Glomerular visceral epithelial cell (primary cell): ENCODE measurements around the gene THEMIS2.
"Not testable (repeated sequence)": the region's sequence is repeated elsewhere in the genome, so short reads cannot be mapped to it uniquely, and the experiment has no call there.

ENCODE experiments used
- DNase-seq: peaks from one replicate; pipeline ENCODE4 v3.0.0-alpha.2; 2016; ENCODE audit errors: extremely low spot score

The THEMIS2 gene

DNA sequence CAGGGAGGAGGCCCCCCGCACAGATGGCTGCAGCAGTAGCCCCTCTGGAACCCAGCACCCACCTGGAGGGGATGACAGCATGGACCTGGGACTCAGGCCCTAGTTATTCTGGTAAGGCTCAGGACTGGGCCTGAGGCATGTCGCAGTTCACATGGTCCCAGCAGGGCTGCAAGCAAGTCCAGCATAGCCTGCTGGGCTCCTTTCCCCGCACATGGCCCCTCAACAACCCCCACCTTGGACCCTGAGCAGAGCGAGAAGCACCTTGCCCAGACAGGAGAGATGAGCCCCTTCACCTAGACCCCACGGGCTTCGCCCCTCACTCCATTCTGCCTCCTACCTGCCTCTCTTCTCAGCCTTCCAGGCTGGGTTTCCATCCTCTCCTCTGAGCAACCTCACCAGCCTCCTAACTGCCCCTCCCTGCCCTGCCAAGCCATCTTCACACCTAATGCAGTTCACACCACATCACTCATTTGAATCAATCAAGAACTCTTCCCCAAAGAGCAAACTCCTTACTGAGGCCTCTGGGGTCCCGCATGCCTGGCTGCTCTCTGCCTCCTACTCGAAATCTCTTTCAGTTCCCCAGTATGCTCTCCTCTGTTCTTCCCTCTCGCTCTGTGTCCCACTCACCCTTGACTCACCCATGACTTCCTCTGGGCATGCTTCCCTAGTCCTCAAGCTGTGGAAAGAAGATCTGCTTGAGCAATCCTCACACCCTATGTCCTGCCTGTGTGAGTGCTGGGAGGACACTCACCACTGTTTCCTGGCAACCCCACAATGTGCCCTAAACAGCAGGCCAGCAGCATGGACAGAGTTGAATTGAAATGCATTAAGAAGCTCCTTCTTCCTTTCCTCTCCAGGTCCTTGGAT lies 9.4 kb upstream of the THEMIS2 start:
- peak; percentile 97 for DNase-seq

DNA sequence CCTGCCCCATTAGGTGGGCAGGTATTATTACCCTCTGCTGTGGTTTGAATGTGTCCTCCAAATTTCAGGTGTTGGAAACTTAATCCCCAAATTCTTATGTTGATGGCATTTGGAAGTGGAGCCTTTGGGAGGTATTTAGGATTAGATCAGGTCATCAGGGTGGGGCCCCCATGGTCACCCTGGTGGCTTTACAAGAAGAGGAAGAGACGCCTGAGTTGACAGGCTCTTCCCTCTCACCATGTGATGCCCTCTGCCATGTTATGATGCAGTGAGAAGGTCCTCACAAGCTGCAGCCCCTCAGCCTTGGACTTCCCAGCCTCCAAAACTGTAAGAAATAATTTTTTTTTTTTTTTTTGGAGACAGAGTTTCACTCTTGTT lies 8.8 kb upstream of the THEMIS2 start:
- no peak for DNase-seq

DNA sequence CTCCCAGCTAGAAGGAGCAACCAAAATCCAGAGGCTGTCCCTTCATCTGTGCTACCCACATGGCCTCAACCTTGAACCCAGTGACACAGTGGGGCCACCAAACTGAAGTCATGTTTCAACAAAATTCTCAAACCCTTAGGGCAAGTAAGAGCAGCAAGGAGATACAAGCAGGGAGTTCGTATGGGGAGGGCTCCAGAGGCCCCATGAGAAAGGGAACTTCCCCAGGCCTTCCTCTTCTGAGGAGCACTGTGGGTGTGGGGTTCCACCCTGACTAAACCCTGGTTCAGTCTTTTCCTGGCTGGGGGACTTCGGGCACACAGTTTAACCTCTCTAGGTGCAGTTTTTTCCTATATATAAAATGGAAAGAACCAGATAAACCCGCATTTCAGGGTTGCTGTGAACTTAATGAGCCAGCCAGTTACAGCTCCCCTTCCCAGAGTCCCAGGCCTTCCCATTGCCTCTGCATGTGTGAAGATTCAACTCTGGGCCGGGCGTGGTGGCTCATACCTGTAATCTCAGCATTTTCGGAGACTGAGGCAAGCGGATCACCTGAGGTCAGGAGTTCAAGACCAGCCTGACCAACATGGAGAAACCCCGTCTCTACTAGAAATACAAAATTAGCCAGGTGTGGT lies 8.0 kb upstream of the THEMIS2 start:
- no peak for DNase-seq

DNA sequence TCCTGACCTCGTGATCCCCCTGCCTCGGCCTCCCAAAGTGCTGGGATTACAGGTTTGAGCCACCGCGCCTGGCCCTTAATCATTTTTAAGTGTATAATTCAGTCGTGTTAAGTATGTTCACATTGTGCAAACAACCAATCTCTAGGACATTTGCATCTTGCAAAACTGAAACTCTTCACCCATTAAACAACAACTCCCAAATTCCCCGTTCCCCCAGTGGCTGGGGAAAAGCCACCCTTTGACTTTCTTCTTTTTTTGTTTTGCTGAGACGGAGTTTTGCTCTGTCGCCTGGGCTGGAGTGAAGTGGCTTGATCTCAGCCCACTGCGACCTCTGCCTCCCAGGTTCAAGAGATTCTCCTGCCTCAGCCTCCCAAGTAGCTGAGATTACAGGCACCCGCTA lies 6.5 kb upstream of the THEMIS2 start:
- no peak for DNase-seq

DNA sequence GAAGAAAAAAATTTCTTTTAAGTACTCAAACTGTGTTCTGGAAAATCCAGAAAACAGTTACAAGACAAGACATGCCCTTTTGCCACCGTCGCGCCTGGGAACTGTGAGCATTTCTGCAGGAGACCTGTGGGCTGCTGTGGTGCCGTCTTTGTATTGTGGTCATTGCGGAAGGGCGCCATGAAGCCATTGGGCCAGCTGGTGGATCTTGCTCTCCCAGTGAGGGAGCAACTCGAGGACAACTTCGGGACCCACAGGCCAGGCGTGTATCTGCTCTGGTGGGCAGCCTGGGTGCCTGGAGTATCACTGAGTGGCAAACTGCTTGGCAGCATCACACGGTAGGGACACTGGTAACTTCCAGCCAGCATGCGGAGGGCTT lies 3.8 kb upstream of the THEMIS2 start:
- DNase-seq = no peak

DNA sequence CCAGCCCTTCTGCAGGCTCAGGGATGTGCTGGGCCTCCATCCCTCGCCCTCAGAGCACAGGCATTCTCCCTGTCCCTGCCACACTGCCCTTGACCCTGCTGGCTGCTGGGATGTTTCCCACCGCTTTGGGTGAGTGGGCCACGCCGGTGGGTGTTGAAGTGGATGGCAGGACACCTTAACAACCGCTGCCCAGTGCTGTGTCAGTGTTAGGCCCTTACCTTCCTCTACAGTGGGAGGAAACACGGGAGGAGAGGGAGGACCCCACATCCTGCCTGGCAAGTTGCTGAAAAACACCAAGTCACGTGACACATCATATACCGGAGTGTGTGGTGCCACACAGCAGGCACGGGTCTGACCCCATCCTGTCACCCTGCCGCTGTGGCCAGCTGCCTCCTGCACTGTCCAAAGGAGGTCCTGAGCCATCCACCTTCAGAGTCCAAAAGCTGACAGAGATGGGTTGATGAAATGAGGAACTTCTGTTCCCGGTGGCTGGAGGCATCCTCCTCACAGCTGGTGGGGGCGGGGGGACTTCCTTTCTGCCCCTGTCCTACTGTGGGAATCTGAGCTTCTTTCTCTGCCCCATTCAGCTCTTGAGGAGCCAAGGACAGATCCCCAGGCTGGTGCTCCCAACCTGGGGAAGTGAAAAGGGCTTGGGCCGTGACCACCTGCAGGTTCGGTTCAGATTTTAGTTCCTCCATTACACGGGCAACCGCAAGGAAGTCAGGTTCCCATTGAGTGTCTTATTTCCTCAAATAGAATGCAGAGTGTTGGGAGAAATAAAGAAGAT lies 3.2 kb upstream of the THEMIS2 start:
- DNase-seq = no peak

DNA sequence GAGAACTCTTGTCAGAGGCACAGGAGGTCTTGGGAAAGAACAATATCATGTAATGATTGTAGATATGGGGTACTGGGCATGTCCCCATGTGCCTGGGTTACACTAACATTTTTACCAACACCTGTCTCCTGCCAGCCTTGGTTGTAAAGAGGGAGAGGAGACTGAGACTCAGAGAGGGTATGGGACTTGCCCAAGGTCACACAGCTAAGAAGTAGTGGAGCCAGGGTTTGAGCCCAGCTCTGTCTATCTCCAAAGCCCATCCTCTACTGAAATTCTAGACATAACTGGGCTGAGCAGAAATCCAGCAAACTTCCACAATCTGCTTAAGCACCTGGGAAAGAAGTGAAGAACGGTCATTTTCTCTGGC lies 2.6 kb upstream of the THEMIS2 start:
- DNase-seq = no peak

DNA sequence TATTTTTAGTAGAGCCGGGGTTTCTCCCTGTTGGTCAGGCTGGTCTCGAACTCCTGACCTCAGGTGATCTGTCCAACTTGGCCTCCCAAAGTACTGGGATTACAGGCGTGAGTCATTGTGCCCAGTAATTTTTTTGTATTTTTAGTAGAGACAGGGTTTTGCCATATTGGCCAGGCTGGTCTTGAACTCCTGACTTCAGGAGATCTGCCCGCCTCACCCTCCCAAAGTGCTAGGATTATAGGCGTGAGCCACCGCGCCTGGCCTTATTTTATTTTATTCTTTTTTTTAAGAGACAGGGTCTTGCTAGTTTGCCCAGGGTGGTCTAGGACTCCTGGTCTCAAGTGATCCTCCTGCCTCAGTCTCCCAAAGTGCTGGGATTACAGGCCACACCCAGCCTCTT lies 1.3 kb upstream of the THEMIS2 start:
- not testable (repeated sequence) for DNase-seq

DNA sequence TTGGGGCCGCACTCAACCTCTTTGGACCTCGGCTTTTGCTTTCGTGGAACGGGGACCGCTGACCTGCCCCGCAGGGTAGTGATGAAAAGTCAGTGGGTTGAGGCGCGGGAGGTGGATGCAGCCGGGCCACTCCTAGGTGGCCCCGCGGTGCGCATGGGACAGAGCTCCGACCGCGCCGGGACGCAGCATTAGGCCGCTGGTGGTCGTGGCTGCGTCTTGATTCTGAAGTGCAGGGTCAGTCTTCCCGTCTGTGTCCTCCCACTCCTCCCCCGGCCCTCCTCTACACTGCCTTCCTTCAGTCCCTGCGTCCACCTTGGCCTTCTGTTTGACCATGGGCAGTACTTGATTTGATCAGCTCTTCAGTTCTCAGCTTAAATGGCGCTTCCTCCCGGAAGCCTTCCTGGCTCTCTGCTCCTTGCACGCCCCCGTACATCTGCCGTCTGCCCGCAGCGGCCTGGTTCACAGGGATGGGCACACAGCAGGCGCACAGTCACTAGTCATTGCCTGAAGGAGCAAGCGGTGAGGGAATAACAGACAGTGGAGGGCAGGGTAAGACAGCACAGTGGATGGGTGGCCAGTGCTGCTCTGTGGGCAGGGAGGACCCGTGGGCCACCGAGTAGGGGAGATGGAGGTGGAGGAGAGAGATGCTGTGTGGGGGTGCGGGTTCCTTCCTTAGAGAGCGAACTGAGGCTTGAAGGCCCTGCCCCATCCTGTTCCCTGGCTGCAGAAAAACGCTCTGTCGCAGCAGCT lies 633 bp downstream of the THEMIS2 start:
- no peak for DNase-seq

DNA sequence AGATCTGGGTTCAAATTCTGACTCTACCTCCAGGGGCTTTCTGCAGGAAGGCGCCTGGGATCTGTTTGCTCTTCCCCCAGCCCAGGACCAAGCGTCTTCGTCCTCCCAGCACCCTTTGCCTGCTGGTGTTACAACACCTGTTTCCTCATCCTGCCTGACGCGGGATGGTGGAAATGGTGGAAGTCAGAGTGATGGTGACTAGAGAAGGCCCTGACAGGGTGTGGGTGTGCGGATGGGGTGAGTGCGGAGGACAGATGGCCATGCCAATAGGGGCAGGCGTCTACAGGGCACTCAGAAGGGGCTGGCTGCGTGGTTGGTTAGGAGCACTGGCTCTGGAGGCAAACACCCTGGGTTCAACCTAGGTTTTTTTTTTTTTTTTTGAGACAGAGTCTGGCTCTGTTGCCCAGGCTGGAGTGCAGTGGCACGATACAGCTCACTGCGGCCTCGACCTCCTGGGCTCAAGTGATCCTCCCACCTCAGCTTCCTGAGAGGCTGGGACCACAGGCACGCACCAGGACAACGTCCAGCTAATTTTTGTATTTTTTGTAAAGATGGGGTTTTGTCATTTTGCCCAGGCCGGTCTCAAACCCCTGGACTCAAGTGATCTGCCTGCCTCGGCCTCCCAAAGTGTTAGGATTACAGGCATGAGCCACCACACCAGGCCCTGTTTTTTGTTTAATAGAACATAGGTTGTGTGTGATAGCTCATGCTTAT lies 1.5 kb downstream of the THEMIS2 start:
- no peak for DNase-seq

DNA sequence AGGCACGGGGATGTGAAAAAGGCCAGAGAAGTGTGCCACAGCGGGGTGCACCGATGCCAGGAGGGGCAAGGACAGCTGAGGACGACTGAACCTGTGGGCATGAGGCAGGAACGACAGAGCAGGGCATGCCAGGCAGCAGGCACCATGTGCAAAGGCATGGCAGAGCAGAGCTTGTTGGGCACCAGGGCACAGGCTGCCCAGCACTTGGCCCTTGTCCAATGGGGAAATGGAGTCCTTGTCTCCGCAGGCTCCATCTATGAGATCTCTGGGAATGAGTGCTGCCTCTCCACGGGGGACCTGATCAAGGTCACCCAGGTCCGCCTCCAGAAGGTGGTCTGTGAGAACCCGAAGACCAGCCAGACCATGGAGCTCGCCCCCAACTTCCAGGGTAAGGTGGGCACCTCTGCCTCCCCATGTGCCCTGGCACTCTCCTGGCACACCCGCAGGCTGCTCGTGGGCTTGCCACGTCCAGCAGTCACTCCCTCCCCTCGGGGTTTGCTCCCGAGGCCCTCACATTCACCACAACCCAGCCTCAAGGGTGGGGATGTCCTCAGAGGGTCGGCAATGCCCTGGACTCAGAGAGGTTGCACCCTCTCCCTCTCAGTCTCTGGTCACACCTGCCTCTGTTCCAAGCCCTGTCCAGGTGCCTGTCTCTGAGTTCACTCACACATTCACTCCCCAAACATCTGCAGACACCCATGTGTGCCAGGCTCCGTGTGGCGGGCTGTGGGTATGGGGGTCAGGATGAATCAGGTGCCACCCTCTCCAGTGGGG lies 4.2 kb downstream of the THEMIS2 start:
- DNase-seq = no peak

DNA sequence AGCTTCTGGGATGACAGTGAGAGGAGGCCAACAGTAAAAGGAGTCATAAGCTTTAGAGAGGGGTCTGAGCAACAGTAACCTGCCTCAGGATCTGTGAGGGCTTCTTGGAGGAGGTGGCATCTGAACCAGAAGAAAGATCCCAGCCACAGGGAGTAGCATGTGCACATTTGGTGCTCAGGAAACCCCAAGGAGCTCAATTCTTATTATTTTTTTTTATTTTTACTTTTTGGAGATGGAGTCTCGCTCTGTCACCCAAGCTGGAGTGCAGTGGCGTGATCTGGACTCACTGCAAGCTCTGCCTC lies 4.7 kb downstream of the THEMIS2 start:
- DNase-seq = no peak

DNA sequence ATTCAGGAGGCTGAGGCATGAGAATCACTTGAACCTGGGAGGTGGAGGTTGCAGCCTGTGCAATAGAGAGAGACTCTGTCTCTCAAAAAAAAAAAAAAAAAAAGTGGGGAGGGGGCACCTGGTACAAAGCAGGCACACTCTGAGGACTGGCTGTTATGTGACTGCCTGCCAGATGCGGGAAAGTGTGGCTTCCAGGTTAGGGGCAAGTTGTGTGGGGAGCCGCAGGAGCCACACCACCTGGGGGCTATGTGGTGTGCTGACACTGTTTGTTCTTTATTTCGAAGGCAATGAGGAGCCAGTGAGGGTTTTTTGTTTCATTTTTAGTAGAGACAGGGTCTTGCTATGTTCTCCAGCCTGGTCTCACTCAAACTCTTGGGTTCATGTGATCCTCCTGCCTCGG lies 5.7 kb downstream of the THEMIS2 start:
- no peak for DNase-seq

DNA sequence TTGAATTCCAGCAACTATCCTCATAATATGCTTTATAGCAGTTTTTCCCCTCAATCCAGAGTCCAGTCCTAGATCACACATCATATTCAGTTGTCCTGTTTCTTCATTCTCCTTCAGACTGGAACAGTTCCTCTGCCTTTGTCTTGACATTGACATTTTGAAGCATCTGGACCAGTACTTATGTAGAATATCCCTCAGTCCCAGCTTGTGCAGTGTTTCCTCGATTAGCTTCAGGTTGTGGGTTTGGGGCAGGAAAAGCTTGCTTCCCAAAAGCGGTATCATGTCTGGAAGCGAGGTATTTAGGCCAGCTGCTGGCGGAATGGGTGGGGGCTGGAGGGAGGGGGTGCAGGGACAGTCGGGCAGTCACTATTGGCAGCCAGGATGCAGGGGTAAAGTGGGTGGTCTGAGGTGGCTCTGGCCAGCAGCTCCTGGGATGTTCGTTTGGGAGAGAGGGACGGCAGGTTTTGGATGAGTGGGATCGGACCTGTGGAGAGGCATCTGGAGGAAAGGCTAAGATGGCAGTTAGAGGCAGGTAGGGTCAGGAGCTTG lies 6.5 kb downstream of the THEMIS2 start:
- no peak for DNase-seq

DNA sequence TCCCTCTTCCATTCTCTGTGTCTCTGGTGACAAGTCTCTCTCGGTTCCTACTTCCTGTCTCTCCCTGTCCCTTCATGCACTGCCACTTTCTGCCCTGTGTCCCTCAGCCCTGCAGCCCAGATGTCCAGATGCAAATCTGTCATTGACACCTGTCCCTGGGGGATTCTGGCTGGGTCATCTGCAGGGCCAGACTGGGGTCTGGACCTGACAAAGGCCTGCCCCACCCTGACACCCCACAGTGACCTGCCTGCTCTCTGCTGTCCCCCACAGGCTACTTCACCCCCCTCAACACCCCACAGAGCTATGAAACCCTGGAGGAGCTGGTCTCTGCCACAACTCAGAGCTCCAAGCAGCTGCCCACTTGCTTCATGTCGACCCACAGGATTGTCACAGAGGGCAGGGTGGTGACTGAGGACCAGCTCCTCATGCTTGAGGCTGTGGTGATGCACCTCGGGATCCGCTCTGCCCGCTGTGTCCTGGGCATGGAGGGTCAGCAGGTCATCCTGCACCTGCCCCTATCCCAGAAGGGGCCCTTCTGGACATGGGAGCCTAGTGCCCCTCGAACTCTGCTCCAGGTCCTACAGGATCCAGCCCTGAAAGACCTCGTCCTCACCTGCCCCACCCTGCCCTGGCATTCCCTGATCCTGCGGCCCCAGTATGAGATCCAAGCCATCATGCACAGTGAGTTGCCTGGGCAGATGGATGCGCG lies 7.2 kb downstream of the THEMIS2 start:
- DNase-seq = no peak

DNA sequence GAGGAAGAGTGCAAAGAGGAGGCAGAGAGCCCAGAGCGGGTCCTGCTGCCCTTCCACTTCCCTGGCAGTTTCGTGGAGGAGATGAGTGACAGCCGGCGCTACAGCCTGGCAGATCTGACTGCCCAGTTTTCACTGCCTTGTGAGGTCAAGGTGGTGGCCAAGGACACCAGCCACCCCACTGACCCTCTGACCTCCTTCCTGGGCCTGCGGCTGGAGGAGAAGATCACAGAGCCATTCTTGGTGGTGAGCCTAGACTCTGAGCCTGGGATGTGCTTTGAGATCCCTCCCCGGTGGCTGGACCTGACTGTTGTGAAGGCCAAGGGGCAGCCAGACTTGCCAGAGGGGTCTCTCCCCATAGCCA lies 10.2 kb downstream of the THEMIS2 start:
- no peak for DNase-seq

DNA sequence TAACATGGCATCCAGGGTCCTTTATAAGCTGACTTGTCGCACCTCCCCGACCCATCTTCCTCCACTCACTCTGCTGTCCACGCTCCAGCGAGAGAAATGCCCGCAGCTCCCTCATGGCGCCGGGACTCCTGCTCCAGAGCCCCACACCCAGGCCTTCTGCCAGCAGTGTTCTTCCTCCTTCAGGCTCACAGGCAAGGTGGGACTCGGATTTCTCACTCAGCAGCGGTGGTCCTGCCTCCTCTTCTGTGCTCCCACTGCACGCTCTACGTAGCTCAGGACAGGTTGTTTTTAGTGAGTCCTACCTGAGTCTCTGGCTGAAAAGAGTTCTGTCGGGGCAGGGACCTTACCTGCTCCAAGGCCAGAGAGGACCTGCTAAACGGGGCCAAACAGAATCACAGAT lies 11.2 kb downstream of the THEMIS2 start:
- no peak for DNase-seq

DNA sequence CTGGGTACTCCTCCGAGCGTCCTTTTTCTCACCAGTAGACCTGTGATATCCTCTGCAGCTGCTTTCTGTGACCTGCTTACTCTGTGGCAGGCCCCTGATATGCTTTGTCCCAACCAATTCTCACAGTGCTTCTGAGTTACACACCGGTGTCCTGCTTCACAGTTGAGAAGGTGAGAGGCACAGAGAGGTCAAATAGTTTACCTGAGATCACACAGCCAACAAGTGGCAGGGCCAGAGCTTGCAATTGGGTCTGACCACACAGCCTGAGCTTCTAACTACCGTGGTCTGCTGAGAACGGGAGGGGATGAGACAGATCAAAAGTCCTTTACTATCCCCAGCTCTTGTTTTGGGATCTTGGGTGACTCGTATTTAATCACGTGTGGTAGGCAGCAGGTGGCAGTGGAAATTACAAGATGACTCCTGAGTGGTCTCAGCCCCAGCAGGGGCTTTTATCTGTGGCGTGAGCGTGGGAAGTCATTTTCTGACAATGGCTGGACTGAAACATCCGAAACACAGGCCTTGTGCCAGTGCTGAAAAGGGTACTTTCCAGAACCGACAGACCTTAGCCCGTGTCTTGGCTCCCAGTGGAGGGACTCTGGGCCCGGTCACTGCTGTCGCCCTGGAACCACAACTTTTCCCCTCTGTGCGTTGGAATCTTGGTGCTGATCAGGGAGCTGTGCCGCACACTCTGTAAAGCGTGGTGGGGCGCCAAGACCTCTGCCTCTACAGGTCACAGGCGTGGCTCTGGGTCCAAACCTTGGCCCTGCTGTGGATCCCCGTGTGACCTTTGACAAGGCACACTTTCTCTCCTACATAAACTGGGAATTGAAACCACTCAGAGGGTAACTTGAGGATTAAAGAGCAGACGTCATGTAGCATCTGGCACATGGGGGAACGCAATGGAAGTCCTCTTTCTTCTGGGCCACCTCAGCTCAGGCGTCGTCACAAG lies 11.9 kb downstream of the THEMIS2 start:
- peak; percentile 11 for DNase-seq

DNA sequence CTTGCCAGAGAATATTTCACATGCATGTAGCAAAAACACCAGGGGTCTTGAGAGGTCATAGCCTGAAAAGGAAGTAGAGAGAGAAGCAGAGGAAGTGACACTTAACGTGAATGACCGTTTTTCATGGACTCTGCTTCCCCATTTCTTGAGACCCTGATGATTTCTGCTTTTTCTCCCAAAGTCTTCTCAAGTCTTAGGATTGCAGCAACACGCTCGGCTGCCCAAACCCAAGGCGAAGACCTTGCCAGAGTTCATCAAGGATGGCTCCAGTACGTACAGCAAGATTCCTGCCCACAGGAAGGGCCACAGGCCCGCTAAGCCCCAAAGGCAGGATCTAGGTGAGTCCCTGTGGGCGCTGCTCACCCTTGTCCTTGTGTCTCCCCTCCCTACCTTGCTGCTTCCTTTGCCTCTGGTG lies 12.8 kb downstream of the THEMIS2 start:
- DNase-seq = no peak
